Stimulated activated CD8-positive, alpha-beta memory T cell treated with anti-CD3 and anti-CD28 coated beads, Interleukin-7, amount 100 ng/mL, for 1 hour (primary cell): ENCODE data around the gene KIF13A.
"Not testable (repeated sequence)": the region's sequence is repeated elsewhere in the genome, so short reads cannot be mapped to it uniquely, and the experiment has no call there.

Experiments used
- DNase-seq, 2 donors: peaks; one replicate each; pipeline ENCODE4 v3.0.0-alpha.2; 2020; ENCODE audit warnings: low read depth in 2 of 2

The KIF13A gene

GRCh38 chr6:17871189-17871519 is 116.3 kb downstream of the KIF13A start:
- DNase-seq = no peak

DNA sequence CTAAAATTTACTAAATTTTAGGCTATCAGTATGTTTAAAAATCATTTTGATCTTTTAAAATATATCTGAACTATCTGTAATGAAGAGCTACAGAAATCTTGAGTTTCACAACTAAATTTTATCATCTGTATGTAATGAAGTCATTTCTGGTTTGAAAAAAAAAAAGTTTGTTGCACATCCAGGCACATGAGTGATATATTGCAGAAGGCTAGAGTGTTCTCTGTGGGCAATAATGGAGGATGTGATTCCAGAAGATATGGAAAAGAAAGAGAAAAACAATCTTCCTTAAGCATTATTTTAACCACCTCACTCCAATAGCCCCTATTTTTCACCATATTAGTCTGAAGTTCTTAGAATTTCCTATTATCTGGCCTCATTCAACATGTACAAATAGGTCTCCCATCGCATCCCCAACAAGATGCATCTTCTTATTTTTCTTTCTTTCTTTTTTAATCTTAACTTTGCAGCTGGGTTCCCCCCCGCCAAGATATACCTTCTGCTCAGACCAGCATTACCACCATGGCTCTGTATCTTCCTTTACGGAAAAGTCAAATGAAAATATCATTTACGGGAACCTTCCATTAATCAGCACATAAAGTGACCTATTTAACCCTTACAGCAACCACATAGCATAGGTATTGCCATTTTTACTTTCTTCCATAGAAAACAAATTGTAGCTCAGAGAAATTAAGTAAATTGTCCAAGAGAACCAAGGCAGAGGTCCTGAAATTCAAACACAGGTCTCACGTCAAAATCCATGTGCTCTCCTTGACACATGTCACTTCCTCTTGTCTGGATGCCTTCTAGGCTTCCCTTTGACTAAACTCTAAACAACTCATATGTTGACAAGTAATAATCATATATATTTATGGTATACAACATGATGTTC is 116.9 kb downstream of the KIF13A start:
- no peak for DNase-seq

DNA sequence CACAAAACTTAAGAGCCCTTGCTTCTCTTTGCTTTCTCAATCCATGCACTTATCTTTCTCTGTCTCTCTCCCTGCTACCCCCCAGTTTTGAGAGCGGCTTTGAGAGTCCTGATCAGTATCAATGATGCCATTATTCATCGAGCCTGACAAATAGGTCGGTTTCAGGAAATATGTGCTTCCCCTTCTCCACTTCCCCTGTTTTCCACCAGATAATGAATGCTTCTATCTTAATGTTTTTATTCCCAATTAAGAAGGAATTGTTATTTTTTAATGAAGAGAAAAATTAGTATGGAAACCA is 117.7 kb downstream of the KIF13A start:
- DNase-seq = no peak

- no peak for DNase-seq
These were observed 118.3 kb downstream of the KIF13A start for GRCh38 chr6:17869010-17869752.

- no peak for DNase-seq
These were observed 119.6 kb downstream of the KIF13A start for GRCh38 chr6:17867880-17868279.

GRCh38 chr6:17866876-17867444 is 120.5 kb downstream of the KIF13A start:
- DNase-seq = no peak

DNA sequence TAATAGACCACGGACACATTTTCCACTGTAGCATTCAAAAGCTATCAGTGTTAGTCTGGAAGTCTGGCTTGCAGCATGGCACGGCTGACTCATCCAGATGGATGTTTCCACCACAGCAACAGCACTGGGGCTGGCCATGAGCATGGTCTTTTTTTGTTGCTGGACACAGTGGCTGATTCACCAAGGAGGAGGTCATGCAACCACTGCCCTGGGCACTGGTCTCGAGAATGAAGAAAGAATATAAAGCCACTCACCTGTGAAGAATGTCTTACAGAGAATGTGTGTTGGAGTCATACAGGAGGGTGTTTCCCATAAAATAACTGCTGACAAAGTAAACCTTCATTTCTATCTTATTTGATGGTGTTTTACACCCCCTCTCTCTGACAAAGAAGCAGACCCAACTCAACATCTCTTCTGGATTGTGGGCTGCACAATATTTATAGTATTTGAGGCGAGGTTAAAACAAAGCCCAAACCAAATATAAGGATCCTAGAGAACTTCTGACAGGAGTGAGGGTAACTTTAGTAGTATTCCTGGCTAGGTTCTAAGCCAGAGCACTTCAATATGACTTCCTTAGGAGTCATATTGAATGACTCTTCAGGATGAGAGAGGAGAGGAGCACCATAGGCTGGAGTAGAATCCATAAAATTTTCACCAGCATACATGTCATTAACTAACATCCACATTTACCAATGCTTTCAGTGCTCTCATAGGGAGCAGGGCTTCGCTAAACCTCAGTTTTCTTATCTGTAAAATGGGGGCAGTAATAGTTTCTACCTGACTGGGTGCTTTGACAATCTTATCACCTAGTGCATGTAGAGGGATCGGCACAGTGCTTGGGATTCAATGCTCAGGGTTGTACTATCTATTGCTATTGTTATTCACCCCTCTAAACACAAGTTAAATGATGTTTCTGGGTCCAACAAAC is 121.4 kb downstream of the KIF13A start:
- no peak for DNase-seq

DNA sequence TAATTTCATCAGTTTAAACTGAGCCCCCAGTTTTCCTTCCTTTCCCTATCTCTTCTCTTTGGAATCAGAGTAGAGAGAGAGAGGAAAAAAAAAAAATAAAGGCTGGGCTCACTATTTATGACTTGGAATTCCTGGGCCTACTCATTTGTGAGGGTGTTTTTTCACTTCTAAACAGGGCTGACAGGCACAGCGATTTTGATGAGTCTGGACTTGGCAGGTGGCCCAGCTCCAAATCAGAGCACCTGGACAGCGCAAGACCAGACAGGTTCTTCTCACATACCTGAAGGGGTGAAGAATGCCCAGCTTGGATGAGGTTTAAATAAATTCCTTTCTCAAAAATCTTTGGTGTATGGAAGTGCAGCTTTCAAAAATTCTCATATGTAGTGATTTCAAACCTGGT is 122.2 kb downstream of the KIF13A start:
- DNase-seq = no peak

DNA sequence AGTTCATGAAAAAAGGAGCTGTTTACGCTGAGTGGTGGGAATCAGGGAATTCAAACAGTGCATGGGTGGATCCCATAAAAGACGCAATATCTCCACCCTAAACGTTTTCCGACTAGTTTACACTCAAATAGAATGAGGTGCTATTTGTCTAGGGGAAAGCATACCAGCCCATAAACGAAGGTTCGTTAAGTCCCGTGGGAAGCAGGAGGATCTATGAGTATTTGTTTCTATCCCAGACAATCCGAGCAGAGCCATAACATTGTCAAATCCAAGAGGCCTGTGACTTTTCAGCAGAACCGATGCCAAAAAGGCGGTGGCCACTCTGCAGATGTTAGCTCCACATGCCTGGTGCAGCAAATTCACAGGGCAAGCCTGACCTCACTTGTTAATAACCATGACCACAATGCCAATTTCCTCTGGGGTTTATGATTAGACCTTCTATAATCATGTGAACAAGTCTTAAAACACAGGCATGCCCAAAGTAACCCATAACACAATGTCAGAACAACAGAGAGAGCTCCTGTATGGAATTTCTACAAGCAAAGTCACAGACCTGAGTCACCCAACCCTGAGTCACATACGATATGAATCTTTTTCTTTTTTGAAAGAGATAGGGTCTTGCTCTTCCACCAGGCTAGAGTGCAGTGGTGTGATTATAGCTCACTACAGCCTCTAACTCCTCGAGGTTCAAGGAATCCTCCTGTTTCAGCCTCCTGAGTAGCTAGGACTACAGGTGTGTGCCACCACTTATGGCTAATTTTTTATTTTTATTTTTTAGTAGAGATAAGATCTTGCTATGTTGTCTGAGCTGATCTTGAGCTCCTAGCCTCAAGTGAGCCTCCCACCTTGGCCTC is 123.3 kb downstream of the KIF13A start:
- no peak for DNase-seq

- DNase-seq = no peak
These were observed 126.1 kb downstream of the KIF13A start for GRCh38 chr6:17861361-17861760.

DNA sequence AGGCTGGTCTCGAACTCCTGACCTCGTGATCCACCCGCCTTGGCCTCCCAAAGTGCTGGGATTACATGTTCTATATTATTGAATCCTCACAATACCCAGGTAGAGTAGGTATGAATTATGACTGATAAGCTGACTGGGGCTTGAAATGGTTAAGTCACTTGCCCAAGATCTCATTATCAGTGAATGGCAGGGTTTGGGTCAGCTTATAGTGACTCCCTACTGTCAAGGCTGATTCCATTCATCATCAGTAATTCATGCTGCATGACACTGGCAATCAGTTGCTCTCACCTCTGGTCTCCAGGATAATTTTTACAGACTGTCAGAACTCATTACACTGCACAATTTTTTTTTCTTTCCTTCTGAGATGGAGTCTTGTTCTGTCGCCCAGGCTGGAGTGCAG is 127.6 kb downstream of the KIF13A start:
- DNase-seq = no peak

DNA sequence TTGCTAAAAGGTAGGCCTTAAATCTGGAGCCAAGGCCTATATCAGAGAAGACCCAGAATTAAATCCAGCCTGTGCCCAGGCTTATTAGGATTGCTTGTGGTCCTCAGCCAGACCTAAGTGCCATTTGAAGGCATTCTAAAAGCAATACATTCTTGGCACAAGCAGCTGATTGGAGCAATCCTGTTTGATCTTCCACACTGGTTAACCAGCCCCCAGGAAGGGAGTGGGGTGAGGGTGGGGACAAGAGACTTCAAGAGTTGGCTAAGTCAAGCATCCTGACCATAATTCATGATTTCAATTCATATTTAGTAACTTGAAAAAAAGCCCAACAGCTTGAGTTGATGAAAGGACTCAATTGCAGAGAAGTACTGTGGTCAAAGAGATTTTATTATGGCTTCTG is 128.9 kb downstream of the KIF13A start:
- DNase-seq = no peak

DNA sequence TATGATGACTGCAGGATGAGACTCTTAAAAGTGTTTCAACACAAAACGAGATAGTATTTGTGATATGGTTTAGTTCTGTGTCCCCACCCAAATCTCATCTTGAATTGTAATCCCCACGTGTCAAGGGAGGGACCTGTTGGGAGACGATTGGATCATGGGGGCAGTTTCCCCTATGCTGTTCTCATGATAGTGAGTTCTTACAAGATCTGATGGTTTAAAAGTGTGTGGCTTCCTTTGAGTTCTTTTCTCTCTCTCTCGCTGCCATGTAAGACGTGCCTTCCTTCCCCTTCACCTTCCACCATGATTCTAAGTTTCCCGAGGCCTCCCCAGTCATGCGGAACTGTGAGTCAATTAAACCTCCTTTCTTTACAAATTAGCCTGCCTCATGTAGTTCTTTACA is 130.2 kb downstream of the KIF13A start:
- DNase-seq = not testable (repeated sequence)

- DNase-seq = no peak
These were observed 131.1 kb downstream of the KIF13A start for GRCh38 chr6:17856306-17856705.

DNA sequence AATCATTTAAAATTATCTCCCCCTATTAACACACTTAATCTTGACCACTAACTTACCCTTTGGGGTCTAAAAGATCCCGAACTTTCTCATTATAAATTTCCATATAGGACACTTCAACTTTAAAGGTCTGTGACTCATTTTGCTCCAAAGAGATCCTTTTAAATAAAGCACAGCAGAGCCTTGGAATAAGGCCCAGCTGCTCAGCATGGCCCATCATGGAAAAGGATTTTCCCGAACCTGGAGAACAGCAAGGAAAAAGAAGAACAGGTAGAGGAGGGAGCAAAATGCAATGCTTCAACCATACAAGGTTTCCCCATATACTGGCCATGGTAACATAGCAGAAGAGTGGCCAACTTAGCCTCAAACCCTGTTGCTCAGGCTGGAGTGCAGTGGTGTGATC is 132.1 kb downstream of the KIF13A start:
- no peak for DNase-seq

DNA sequence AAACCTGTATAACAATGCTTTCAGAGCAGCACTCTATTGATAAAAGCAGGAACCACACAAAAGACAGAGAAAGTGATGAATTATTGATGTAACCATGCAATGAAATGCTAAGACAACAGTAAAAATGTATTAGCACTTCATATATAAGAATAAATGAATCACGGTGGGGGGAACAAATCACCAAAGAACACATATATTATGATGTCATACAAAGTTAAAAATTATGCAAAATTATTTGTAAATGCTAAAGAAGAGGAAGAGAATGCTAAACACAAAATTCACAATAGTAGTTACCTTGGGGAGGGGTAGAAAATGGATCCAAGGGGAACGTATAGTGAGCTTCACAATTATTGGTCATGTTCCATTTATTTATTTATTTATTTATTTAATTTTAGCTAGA is 133.9 kb downstream of the KIF13A start:
- DNase-seq = no peak

DNA sequence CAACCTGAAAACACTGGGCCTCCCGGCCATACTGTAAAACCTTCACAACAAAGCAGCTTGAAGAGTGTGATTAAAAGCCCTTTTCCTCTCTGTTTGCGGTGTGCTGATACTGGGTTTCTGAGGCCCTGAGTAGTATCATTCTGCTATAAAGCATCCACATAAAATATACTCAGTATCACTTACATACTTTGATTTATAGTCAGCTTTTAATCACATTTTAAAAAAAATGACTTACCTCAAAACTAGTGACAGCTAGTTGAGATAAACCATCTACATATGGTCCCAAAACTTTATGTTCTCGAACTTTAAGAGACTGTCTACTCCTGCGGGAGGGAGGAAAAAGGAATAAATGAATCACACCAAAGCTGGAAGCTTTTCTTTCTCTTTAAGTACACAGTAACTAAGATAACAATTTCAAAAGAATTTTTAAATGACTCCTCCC is 135.7 kb downstream of the KIF13A start:
- DNase-seq = no peak

DNA sequence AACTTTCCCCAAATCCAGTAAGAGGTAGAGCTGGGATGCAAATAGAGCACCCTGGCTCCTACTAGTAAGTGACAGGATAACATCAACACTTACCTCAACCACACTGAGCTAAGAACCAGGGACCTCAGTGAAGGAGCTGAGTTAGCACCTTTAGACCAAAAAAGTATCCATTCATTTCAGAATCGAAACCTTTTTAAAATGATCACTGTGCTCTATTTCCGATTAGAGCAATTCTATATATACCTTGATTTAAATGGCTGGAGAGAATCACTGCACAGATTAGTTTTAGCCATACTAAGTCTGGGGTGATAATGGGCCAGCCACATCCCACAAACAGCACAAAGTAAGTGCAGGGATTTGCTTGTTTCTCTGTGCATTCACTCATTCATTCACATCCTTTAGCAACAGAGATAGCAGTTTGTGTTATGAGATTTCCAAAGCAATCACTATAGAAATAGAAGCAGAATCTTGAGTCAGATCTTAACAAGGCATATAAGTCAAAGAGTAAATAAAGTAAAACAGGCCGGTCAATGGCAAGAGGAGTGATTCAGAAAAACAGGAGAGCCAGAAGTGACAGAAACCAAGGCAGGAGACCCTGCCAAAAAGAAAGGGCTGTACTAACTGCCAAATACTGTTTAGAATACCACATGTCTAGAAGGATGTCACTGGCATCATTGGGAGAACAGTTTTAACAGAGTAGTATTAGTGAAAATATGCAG is 136.3 kb downstream of the KIF13A start:
- no peak for DNase-seq

- DNase-seq = no peak
These were observed 137.2 kb downstream of the KIF13A start for GRCh38 chr6:17850281-17850680.

GRCh38 chr6:17847203-17847760 is 140.2 kb downstream of the KIF13A start:
- DNase-seq = no peak
